Tibial nerve (tissue), 4 donors: Measurements from ENCODE around the gene LRBA. TPM values are rescaled to one million over a fixed set of nuclear protein-coding genes. Genes with fewer than 3 reads are reported as not detected.

Experiments
- DNase-seq, 2 donors: peaks; one replicate each; pipeline ENCODE4 v3.0.0-alpha.2; 2019; ENCODE audit warnings: low spot score in 2 of 2
- H3K27ac ChIP-seq, 4 donors: fragments of 200-600 bp; sonication (generic) in 3 of 4; one replicate each; pipeline ENCODE4 v1.5.1; 2017 to 2019; ENCODE audit warnings: mild to moderate bottlenecking in 1 of 4
- H3K27me3 ChIP-seq, 2 donors: fragments of 200-600 bp; sonication (generic) in 1 of 2; one replicate each; pipeline versions ENCODE4 v1.5.1 to v1.6.0; 2017 to 2019
- H3K36me3 ChIP-seq, 3 donors: fragments of 200-600 bp; sonication (generic); one replicate each; pipeline ENCODE4 v1.5.1; 2018 to 2019
- H3K4me1 ChIP-seq, 4 donors: fragments of 200-600 bp; sonication (generic) in 3 of 4; one replicate each; pipeline ENCODE4 v1.5.1; 2017 to 2019
- H3K4me3 ChIP-seq, 4 donors: fragments of 200-600 bp; sonication (generic) in 3 of 4; one replicate each; pipeline ENCODE4 v1.5.1; 2017 to 2019; ENCODE audit warnings: mild to moderate bottlenecking in 1 of 4, moderate library complexity in 1 of 4
- H3K9me3 ChIP-seq, 4 donors: fragments of 200-600 bp; sonication (generic) in 3 of 4; one replicate each; pipeline ENCODE4 v1.5.1; 2017 to 2019
- EP300 ChIP-seq, 2 donors: sonication (generic); formaldehyde crosslinking; IDR thresholded peaks; one replicate each; pipeline ENCODE4 v1.6.1; 2017; ENCODE audit warnings: antibody characterized with exemption in 2 of 2, mild to moderate bottlenecking in 1 of 2
- POLR2A ChIP-seq, 2 donors: fragments of 450-650 bp; IDR thresholded peaks; one replicate each; pipeline ENCODE4 v1.6.1; 2017; ENCODE audit warnings: antibody characterized with exemption in 2 of 2, mild to moderate bottlenecking in 2 of 2, moderate library complexity in 2 of 2
- WGBS, 2 donors: methylation state at CpG; one replicate each; pipeline ENCODE4 v1.1.5; 2018; 5-methylcytosine and 5-hydroxymethylcytosine counted together
- total RNA-seq, 4 donors: library from RNA; depleted of rRNA; stranded (reverse); fragments of >200 nt; gene quantifications; one replicate each; pipeline ENCODE4 v1.1.0, GENCODE V29; 2016
- TF ChIP-seq, protein P1 (sequence below), 5 experiments: fragments of 200-600 bp in 3 of 5; fragments of 450-650 bp in 2 of 5; sonication (generic) in 3 of 5; IDR thresholded peaks; one replicate each; pipeline ENCODE4 v1.5.1; 2016 to 2019; ENCODE audit warnings: antibody characterized with exemption in 5 of 5, mild to moderate bottlenecking in 3 of 5, moderate library complexity in 2 of 5

Gene LRBA
- total RNA-seq, 4 donors from 2014 or later = 35.4 to 43.1 (median 38.0) TPM

DNA sequence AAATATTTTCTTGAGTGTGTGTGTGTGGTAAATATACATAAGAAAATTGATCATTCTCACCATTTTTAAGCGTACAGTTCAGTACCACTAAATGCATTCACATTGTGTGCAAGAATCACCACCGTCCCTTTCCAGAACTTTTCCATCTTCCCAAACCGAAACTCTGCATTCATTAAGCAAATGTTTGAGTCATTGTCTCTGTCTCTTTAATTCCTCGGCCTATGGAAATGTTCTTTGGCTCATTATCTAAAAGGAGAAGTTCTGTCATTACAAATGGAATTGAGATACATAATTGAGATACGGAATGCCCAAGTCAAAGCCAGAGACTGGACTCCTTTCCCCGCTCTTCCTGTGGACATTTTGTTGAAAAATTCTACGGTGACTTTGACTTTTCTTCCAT is 767.9 kb downstream of the LRBA start:
- H3K27me3 ChIP-seq = no peaks in the 10 kb centered on the region
- peaks cover 0 to 22% (median 0%) of the 10 kb centered on the region in 3 donors for H3K36me3 ChIP-seq
- H3K4me3 ChIP-seq = no peak overlapping the region
- WGBS, 2 donors = 84 to 89% methylated on average over 7 of the region's 7 CpGs
- TF ChIP-seq, protein P1, sequence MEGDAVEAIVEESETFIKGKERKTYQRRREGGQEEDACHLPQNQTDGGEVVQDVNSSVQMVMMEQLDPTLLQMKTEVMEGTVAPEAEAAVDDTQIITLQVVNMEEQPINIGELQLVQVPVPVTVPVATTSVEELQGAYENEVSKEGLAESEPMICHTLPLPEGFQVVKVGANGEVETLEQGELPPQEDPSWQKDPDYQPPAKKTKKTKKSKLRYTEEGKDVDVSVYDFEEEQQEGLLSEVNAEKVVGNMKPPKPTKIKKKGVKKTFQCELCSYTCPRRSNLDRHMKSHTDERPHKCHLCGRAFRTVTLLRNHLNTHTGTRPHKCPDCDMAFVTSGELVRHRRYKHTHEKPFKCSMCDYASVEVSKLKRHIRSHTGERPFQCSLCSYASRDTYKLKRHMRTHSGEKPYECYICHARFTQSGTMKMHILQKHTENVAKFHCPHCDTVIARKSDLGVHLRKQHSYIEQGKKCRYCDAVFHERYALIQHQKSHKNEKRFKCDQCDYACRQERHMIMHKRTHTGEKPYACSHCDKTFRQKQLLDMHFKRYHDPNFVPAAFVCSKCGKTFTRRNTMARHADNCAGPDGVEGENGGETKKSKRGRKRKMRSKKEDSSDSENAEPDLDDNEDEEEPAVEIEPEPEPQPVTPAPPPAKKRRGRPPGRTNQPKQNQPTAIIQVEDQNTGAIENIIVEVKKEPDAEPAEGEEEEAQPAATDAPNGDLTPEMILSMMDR (IDR thresholded peaks at IDR 0.05) = no peak
- TF ChIP-seq POLR2A (IDR thresholded peaks at IDR 0.05) (no peak), EP300 (IDR thresholded peaks at IDR 0.05) (no peak)
- no peak overlapping the region for H3K27ac ChIP-seq
- DNase-seq = no peak
- no peaks in the 10 kb centered on the region for H3K4me1 ChIP-seq
- H3K9me3 ChIP-seq = no peaks in the 10 kb centered on the region

DNA sequence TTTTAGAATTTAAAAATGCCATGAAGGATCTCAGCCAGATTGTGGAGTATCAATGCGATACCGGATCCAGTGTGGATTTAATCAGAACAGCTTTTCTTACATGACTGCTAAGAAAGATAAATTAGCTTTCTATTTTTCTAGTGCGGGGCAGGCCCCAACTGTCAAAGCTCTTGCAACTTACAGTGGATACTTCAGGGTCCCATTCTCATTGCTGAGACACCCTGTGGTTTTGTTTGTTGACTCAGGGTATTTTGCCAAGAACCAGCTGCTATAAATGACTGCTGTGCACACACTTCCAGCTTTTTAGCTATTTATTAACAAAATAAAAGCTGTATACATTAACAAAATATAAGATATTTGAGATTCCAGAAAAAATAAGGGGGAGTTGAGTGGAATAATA is 770.5 kb downstream of the LRBA start:
- TF ChIP-seq POLR2A (IDR thresholded peaks at IDR 0.05) (no peak), EP300 (IDR thresholded peaks at IDR 0.05) (no peak)
- TF ChIP-seq, protein P1 (IDR thresholded peaks at IDR 0.05) = no peak
- no peaks in the 10 kb centered on the region for H3K27me3 ChIP-seq
- H3K36me3 ChIP-seq = peaks cover 0 to 21% (median 0%) of the 10 kb centered on the region in 3 donors
- H3K4me3 ChIP-seq = no peak overlapping the region
- H3K27ac ChIP-seq = no peak overlapping the region
- no peak for DNase-seq
- 47 to 52% methylated on average over 3 of the region's 3 CpGs for WGBS, 2 donors
- H3K9me3 ChIP-seq = no peaks in the 10 kb centered on the region
- no peaks in the 10 kb centered on the region for H3K4me1 ChIP-seq

DNA sequence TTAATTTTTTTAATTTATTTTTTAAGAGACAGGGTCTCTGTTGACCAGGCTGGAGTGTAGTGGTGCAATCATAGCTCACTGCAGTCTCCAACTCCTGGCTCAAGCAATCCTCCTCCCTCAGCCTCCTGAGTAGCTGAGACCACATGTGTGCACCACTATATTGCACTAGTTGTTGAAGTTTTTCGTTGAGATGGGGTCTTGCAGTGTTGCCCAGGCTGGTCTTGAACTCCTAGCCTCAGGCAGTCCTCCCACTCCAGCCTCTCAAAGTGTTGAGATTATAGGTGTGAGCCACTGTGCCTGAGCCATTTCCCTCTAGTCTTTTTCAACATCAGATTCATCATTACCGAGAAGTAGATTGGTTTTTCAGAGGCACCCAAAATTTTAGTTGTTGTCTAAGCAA is 771.2 kb downstream of the LRBA start:
- H3K4me1 ChIP-seq = no peaks in the 10 kb centered on the region
- no peaks in the 10 kb centered on the region for H3K9me3 ChIP-seq
- H3K36me3 ChIP-seq = peaks cover 0 to 19% (median 0%) of the 10 kb centered on the region in 3 donors
- TF ChIP-seq EP300 (IDR thresholded peaks at IDR 0.05) = no peak
- TF ChIP-seq, protein P1 (IDR thresholded peaks at IDR 0.05) = no peak
- TF ChIP-seq POLR2A (IDR thresholded peaks at IDR 0.05) = no peak
- H3K27me3 ChIP-seq = no peaks in the 10 kb centered on the region
- H3K4me3 ChIP-seq = no peak overlapping the region
- no peak for DNase-seq
- 89 to 94% methylated on average over 2 of the region's 2 CpGs for WGBS, 2 donors
- no peak overlapping the region for H3K27ac ChIP-seq

DNA sequence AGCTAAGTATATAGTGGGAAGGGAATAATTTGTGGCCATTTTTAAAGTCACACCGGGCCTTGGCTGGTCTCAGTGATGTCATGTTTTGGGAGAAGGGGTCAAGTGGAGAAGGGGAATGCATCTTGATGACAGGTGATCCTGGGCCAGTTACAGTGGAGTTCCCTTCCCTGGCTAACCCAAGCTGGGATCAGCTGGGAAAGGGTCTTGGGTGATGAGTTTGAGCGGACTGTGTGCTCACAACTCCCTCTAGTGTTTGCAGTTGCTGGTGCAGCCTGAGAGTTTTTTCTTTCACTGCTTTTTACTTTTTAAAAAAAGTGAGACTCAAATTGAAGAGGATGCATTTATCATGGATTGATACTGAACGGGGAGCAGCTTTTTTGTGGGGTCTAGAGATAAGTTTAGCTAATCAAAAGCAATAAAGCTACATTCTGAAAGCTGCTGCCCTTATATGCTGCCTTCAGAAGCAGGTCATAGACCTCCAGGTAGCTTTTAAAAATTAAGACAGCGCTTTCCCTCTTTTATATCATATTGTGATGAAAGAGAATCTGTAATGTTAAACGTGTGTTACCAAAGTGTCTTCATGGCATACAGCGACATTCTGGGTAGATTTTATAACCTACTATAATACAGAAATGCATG is 772.1 kb downstream of the LRBA start:
- Histone ChIP-seq H3K9me3 (no peaks in the 10 kb centered on the region), H3K36me3 (peaks cover 0 to 9% (median 0%) of the 10 kb centered on the region in 3 donors), H3K27me3 (no peaks in the 10 kb centered on the region), H3K4me1 (no peaks in the 10 kb centered on the region), H3K27ac (no peak overlapping the region), H3K4me3 (no peak overlapping the region)
- WGBS, 2 donors = 46 to 51% methylated on average over 6 of the region's 6 CpGs
- peak in 1 of 2 donors; percentile 15 for DNase-seq
- TF ChIP-seq, protein P1 (IDR thresholded peaks at IDR 0.05) = peak; percentile 68 to 90 (median 79)
- TF ChIP-seq POLR2A (IDR thresholded peaks at IDR 0.05) (no peak), EP300 (IDR thresholded peaks at IDR 0.05) (no peak)

DNA sequence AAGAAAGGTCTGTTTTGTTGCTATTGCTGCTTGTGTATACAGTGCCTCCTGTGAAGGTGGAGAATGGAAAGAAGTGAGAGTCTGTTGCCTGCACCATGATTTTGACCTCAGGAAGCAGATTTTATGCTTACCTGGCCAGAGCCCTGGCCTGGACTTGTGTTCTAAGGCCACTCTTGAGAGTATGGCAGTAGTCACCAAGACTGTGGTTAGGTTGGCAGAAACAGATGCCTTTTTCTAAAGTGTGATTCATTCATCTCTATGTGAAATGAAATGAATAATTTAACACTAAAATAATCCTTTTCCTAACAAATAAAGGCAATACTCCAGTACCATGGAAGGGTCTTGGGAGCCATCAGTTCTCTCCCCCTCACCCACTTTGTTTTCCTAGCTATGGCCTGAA is 775.1 kb downstream of the LRBA start:
- H3K36me3 ChIP-seq = peaks cover 0 to 10% (median 0%) of the 10 kb centered on the region in 3 donors
- H3K4me3 ChIP-seq = no peak overlapping the region
- H3K27me3 ChIP-seq = no peaks in the 10 kb centered on the region
- H3K27ac ChIP-seq = no peak overlapping the region
- TF ChIP-seq, protein P1 (IDR thresholded peaks at IDR 0.05) = no peak
- TF ChIP-seq POLR2A (IDR thresholded peaks at IDR 0.05) (no peak), EP300 (IDR thresholded peaks at IDR 0.05) (no peak)
- DNase-seq = no peak
- no peaks in the 10 kb centered on the region for H3K9me3 ChIP-seq
- H3K4me1 ChIP-seq = peaks cover 0 to 19% (median 4%) of the 10 kb centered on the region in 4 donors
